SU-DHL-6 (cell line): ENCODE data around the gene UNC13B.
"Not testable (repeated sequence)": the region's sequence is repeated elsewhere in the genome, so short reads cannot be mapped to it uniquely, and the experiment has no call there.

Experiments
- H2AFZ ChIP-seq: fragments of 200-600 bp; sonication (generic); 2 replicates; pipeline ENCODE4 v1.6.1; 2014; ENCODE audit warnings: low read depth, mild to moderate bottlenecking, moderate library complexity, mixed read lengths, antibody characterized with exemption, low read length; ENCODE audit not compliant: severe bottlenecking
- H3F3A ChIP-seq: fragments of 200-600 bp; shearing (Covaris generic); 2 replicates; pipeline ENCODE4 v1.6.0; 2016; ENCODE audit warnings: antibody characterized with exemption, mild to moderate bottlenecking; ENCODE audit not compliant: insufficient read depth
- H3K27ac ChIP-seq: fragments of 200-600 bp; sonication (generic); 2 replicates; pipeline ENCODE4 v1.5.1; 2016; ENCODE audit warnings: low read depth, mild to moderate bottlenecking, low read length, moderate library complexity, mixed read lengths
- H3K27me3 ChIP-seq: fragments of 200-600 bp; sonication (generic), shearing (Covaris generic); 2 replicates; pipeline ENCODE4 v1.6.0; 2014; ENCODE audit warnings: mild to moderate bottlenecking, low read length
- H3K36me3 ChIP-seq: fragments of 200-600 bp; sonication (generic); 2 replicates; pipeline ENCODE4 v1.6.1; 2014; ENCODE audit warnings: mild to moderate bottlenecking, low read length, mixed read lengths
- H3K4me2 ChIP-seq: fragments of 300-600, 200-600 bp; shearing (Covaris generic), sonication (generic); 2 replicates; pipeline ENCODE4 v1.6.0; 2014; ENCODE audit warnings: low read length, low read depth, mild to moderate bottlenecking; ENCODE audit not compliant: poor library complexity, severe bottlenecking
- H3K4me3 ChIP-seq: fragments of 200-600 bp; sonication (generic); 2 replicates; pipeline ENCODE4 v1.5.1; 2014; ENCODE audit warnings: antibody characterized with exemption, low read length, mild to moderate bottlenecking, mixed read lengths; ENCODE audit not compliant: insufficient read depth, poor library complexity, severe bottlenecking
- H3K79me2 ChIP-seq: fragments of 200-600 bp; sonication (generic); 2 replicates; pipeline ENCODE4 v1.6.1; 2014; ENCODE audit warnings: mild to moderate bottlenecking, low read length, moderate library complexity; ENCODE audit not compliant: insufficient read depth
- H3K9ac ChIP-seq: fragments of 200-600 bp; sonication (generic); 2 replicates; pipeline ENCODE4 v1.7.0; 2014; ENCODE audit warnings: mild to moderate bottlenecking, low read length
- H3K9me2 ChIP-seq: fragments of 200-600 bp; sonication (generic); replicated peaks from 2 replicates; pipeline ENCODE4 v1.6.1; 2014; ENCODE audit warnings: low read length; ENCODE audit not compliant: insufficient read depth
- H3K9me3 ChIP-seq: fragments of 200-600 bp; sonication (generic); 2 replicates; pipeline ENCODE4 v1.6.1; 2014; ENCODE audit warnings: low read length, mixed read lengths; ENCODE audit not compliant: insufficient read depth
- H4K20me1 ChIP-seq: fragments of 200-600 bp; sonication (generic); 2 replicates; pipeline ENCODE4 v1.6.1; 2014; ENCODE audit warnings: low read depth, mild to moderate bottlenecking, antibody characterized with exemption, low read length, moderate library complexity, mixed read lengths
- EZH2phosphoT487 ChIP-seq: fragments of 200-600 bp; sonication (generic), shearing (Covaris generic); conservative IDR thresholded peaks from 2 replicates; pipeline ENCODE4 v1.6.1; 2018; ENCODE audit warnings: mild to moderate bottlenecking, antibody characterized with exemption, low read length, moderate library complexity, mixed read lengths
- TF ChIP-seq, protein P1 (sequence below): fragments of 200-600 bp; sonication (generic); IDR thresholded peaks from one replicate; pipeline ENCODE4 v1.5.1; 2017; ENCODE audit warnings: antibody characterized with exemption, mild to moderate bottlenecking, low read length, moderate library complexity; ENCODE audit not compliant: insufficient read depth, poor library complexity, severe bottlenecking

The UNC13B gene

DNA sequence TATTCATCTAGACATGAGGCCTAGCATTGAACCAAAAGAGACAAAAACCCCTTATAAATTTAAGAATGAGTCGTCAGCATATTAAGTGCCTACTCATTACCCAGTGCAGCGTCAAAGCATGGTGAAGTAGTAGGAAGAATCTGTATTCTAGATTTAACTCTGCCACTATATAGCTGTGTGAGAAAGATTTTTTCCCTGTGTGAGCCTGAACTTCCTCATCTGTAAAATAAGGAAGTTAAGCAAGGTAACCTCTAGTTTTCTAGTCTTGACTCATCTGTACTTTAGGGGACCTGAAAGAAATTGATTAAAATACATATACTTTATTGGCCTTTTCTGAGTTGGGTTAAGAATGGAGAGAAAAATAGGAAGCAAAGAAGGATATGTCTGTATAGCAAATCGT lies 246.0 kb downstream of the UNC13B start:
- H3K4me2 ChIP-seq = no peak overlapping the region
- no peaks in the 10 kb centered on the region for H3F3A ChIP-seq
- no peak overlapping the region for H3K9ac ChIP-seq
- H3K9me3 ChIP-seq = no peaks in the 10 kb centered on the region
- no peaks in the 10 kb centered on the region for H4K20me1 ChIP-seq
- H2AFZ ChIP-seq = no peak overlapping the region
- no peaks in the 10 kb centered on the region for H3K27me3 ChIP-seq
- H3K36me3 ChIP-seq = no peaks in the 10 kb centered on the region
- H3K4me3 ChIP-seq = no peak overlapping the region
- H3K27ac ChIP-seq = no peak overlapping the region
- TF ChIP-seq, protein P1, sequence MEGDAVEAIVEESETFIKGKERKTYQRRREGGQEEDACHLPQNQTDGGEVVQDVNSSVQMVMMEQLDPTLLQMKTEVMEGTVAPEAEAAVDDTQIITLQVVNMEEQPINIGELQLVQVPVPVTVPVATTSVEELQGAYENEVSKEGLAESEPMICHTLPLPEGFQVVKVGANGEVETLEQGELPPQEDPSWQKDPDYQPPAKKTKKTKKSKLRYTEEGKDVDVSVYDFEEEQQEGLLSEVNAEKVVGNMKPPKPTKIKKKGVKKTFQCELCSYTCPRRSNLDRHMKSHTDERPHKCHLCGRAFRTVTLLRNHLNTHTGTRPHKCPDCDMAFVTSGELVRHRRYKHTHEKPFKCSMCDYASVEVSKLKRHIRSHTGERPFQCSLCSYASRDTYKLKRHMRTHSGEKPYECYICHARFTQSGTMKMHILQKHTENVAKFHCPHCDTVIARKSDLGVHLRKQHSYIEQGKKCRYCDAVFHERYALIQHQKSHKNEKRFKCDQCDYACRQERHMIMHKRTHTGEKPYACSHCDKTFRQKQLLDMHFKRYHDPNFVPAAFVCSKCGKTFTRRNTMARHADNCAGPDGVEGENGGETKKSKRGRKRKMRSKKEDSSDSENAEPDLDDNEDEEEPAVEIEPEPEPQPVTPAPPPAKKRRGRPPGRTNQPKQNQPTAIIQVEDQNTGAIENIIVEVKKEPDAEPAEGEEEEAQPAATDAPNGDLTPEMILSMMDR = no peak
- no peak for TF ChIP-seq EZH2phosphoT487
- H3K79me2 ChIP-seq = no peaks in the 10 kb centered on the region
- H3K9me2 ChIP-seq = no peaks in the 10 kb centered on the region

DNA sequence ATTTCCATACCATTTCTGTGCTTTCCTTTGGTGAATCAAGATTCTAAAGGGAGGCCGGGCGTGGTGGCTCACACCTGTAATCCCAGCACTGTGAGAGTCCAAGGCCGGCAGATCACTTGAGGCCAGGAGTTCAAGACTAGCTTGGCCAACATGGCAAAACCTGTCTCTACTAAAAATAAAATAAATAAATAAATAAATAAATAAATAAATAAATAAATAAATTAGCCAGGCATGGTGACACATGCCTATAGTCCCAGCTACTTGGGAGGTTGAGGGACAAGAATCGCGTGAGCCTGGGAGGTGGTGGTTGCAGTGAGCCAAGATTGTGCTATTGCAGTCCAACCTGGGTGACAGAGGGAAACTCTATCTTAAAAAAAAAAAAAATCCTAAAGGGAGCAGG lies 247.6 kb downstream of the UNC13B start:
- H3F3A ChIP-seq, H3K4me2 ChIP-seq, H3K79me2 ChIP-seq, H3K27me3 ChIP-seq, H3K9ac ChIP-seq, H3K9me3 ChIP-seq, H3K36me3 ChIP-seq, H3K4me3 ChIP-seq, H3K27ac ChIP-seq, H2AFZ ChIP-seq, H4K20me1 ChIP-seq, H3K9me2 ChIP-seq: not testable (repeated sequence)

DNA sequence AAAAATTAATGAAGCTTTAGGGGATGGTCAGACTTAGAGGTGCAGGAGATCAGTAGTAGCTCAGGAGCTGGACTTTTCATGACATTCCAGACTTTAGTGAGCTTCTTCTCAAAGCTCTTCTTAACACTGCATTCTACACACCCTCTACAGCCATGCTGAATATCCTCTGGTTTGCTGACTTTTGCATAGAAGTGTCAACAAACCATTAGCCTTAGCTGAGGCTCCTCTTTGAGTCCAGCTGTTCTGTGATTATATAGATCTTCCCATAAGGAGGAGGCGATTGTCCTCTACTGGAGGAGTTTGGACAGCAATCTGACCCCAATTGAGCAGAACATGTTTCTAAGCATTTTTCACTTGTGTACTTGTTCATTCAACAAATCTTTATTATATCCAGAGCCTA lies 253.1 kb downstream of the UNC13B start:
- H3K9me2 ChIP-seq = no peaks in the 10 kb centered on the region
- H3K4me3 ChIP-seq = no peak overlapping the region
- no peak overlapping the region for H3K27ac ChIP-seq
- no peak overlapping the region for H2AFZ ChIP-seq
- H3K4me2 ChIP-seq = no peak overlapping the region
- no peaks in the 10 kb centered on the region for H3K36me3 ChIP-seq
- no peaks in the 10 kb centered on the region for H3K9me3 ChIP-seq
- H3K27me3 ChIP-seq = no peaks in the 10 kb centered on the region
- no peaks in the 10 kb centered on the region for H3K79me2 ChIP-seq
- H3F3A ChIP-seq = no peaks in the 10 kb centered on the region
- TF ChIP-seq EZH2phosphoT487 = no peak
- TF ChIP-seq, protein P1 = no peak
- H3K9ac ChIP-seq = no peak overlapping the region
- no peaks in the 10 kb centered on the region for H4K20me1 ChIP-seq

DNA sequence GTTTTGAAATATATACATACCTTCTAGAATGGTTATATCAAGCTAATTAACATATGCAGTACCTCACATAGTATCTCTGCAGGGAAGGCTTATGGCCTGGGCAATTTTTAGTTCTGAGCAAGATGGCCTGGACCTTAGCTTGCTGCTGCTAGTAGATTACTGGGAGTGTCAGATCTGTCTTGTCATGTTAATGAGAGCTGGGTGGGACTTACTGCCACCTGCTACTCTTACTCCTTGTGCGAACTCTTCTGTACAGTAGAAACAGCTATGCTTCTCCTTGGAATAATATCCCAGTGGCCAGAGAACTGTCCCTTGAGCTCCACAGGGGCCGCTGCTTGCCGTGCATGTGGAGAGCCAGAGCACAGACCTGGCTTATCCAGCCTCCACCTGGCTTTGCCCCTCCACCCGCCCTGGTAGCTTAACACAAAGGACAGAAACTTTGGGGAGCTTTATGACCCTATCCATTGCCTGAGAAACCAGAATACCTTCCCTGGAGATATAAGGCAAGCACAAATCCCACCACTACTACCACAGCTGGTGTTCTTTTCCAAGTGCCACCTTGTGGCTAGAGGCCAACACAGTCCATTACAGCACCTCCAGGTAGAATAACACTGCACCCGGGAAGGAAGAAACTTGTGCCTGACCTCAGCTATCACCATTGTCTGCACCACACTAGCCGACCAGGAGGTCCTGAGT lies 253.7 kb downstream of the UNC13B start:
- Histone ChIP-seq H3K36me3 (no peaks in the 10 kb centered on the region), H3K9me3 (no peaks in the 10 kb centered on the region), H4K20me1 (no peaks in the 10 kb centered on the region), H3K79me2 (no peaks in the 10 kb centered on the region), H3K9ac (no peak overlapping the region), H3K27ac (no peak overlapping the region), H3K4me2 (no peak overlapping the region), H3K27me3 (no peaks in the 10 kb centered on the region), H2AFZ (no peak overlapping the region), H3K9me2 (no peaks in the 10 kb centered on the region), H3F3A (no peaks in the 10 kb centered on the region), H3K4me3 (no peak overlapping the region)
- no peak for TF ChIP-seq EZH2phosphoT487
- TF ChIP-seq, protein P1 = no peak
